Fibroblast of lung (primary cell): ENCODE measurements around the gene SRRM5. TPM values are rescaled to one million over a fixed set of nuclear protein-coding genes. Genes with fewer than 3 reads are reported as not detected.
A peak's percentile ranks its signal among the peaks of the same experiment; 100 is the strongest.
"Not testable (repeated sequence)": the region's sequence is repeated elsewhere in the genome, so short reads cannot be mapped to it uniquely, and the experiment has no call there.

Source experiments
- DNase-seq, 2 donors: peaks; one replicate each; pipeline versions ENCODE4 v3.0.0 to v3.0.0-alpha.2; 2010; ENCODE audit warnings: low read depth in 2 of 2
- H2AFZ ChIP-seq: 2 replicates; pipeline ENCODE4 v1.5.1; 2012; ENCODE audit warnings: low read length, control low read depth, inconsistent platforms
- H3K27ac ChIP-seq: 2 replicates; pipeline ENCODE4 v1.5.1; 2011; ENCODE audit warnings: low read length, control low read depth; ENCODE audit not compliant: insufficient read depth
- H3K27me3 ChIP-seq: 2 replicates; pipeline ENCODE4 v1.5.1; 2011; ENCODE audit warnings: mild to moderate bottlenecking, low read length; ENCODE audit not compliant: control insufficient read depth, insufficient read depth
- H3K36me3 ChIP-seq: 2 replicates; pipeline ENCODE4 v1.5.1; 2011; ENCODE audit warnings: low read length; ENCODE audit not compliant: control insufficient read depth, insufficient read depth
- H3K4me1 ChIP-seq: 2 replicates; pipeline ENCODE4 v1.5.1; 2011; ENCODE audit warnings: low read length; ENCODE audit not compliant: control insufficient read depth, insufficient read depth; ENCODE audit errors: extremely low read depth
- H3K4me2 ChIP-seq: 2 replicates; pipeline ENCODE4 v1.5.1; 2011; ENCODE audit warnings: low read length, control low read depth; ENCODE audit not compliant: insufficient read depth; ENCODE audit errors: extremely low read depth
- H3K4me3 ChIP-seq, 4 experiments: fragments of 200-600 bp in 1 of 4; sonication (generic) in 1 of 4; replicated peaks in 1 of 4; 2 replicates each; pipeline ENCODE4 v1.5.1; 2011 to 2016; ENCODE audit warnings: low read length in 4 of 4, low read depth in 3 of 4, mild to moderate bottlenecking in 3 of 4, control low read depth in 2 of 4, inconsistent platforms in 1 of 4, mixed read lengths in 1 of 4; ENCODE audit not compliant: insufficient read depth in 1 of 4; ENCODE audit errors: control extremely low read depth in 1 of 4
- H3K79me2 ChIP-seq: 2 replicates; pipeline ENCODE4 v1.5.1; 2012; ENCODE audit warnings: mild to moderate bottlenecking, low read length, inconsistent platforms; ENCODE audit not compliant: control insufficient read depth, insufficient read depth
- H3K9ac ChIP-seq: 2 replicates; pipeline ENCODE4 v1.5.1; 2011; ENCODE audit warnings: mild to moderate bottlenecking, low read length, control low read depth; ENCODE audit not compliant: insufficient read depth
- H3K9me3 ChIP-seq: 2 replicates; pipeline ENCODE4 v1.5.1; 2012; ENCODE audit warnings: low read depth, low read length; ENCODE audit not compliant: control insufficient read depth, insufficient read depth
- H4K20me1 ChIP-seq: 2 replicates; pipeline ENCODE4 v1.5.1; 2011; ENCODE audit warnings: low read length; ENCODE audit not compliant: control insufficient read depth, insufficient read depth; ENCODE audit errors: extremely low read depth
- EZH2 ChIP-seq: IDR thresholded peaks from 2 replicates; pipeline ENCODE4 v1.5.1; 2012; ENCODE audit warnings: low read length, control low read depth, mild to moderate bottlenecking; ENCODE audit errors: missing control alignments
- polyA plus RNA-seq, 2 donors: library from polyadenylated mRNA; depleted of rRNA in 1 of 2; stranded (reverse) in 1 of 2; unstranded in 1 of 2; fragments of >200 nt; gene quantifications; 2 replicates each; pipeline ENCODE4 v1.2.1, GENCODE V29; 2011 to 2012; ENCODE audit warnings: missing spikeins in 1 of 2
- total RNA-seq: library from RNA; depleted of rRNA; stranded (reverse); fragments of >200 nt; gene quantifications from 2 replicates; pipeline ENCODE4 v1.2.1, GENCODE V29; 2014
- TF ChIP-seq, protein P1 (sequence below), 2 donors: IDR thresholded peaks in 1 of 2; conservative IDR thresholded peaks in 1 of 2; 1 replicate in 1 of 2; 2 replicates in 1 of 2; pipeline ENCODE4 v1.5.1; 2011 to 2012; ENCODE audit warnings: low read length in 2 of 2, control low read depth in 1 of 2, inconsistent platforms in 1 of 2, low read depth in 1 of 2, mild to moderate bottlenecking in 1 of 2

The SRRM5 gene
- total and polyA plus RNA-seq, 2 donors (not counting 1 experiment from before 2014, with no cell fraction given), result under 0.01 to 0.06 TPM

DNA sequence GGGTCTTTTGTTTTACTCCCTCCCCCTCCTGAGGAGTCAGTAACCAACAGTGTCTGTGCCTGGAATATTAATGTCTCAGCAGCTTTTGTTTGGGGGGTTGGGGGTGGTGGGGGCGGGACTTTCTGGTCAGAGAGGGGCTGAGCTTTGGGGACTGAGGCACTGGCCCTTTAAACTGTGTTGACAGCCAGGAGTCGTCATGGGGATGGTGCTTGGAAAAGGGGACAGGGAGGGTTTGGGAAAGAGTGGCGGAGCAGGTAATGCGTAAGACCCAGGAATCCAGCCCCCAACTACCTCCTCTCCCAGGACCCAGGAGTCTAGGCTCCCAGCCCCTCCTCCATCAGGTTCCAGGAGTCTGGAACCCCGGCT, 22.6 kb downstream of the SRRM5 start:
- H3K4me2 ChIP-seq, result no peak overlapping the region
- H3K79me2 ChIP-seq, result no peaks in the 10 kb centered on the region
- no peaks in the 10 kb centered on the region for H3K9me3 ChIP-seq
- peaks cover 9% of the 10 kb centered on the region for H3K4me1 ChIP-seq
- H3K36me3 ChIP-seq, result no peaks in the 10 kb centered on the region
- H2AFZ ChIP-seq, result no peak overlapping the region
- peaks cover 27% of the 10 kb centered on the region for H3K27me3 ChIP-seq
- no peak for TF ChIP-seq EZH2
- TF ChIP-seq, protein P1, sequence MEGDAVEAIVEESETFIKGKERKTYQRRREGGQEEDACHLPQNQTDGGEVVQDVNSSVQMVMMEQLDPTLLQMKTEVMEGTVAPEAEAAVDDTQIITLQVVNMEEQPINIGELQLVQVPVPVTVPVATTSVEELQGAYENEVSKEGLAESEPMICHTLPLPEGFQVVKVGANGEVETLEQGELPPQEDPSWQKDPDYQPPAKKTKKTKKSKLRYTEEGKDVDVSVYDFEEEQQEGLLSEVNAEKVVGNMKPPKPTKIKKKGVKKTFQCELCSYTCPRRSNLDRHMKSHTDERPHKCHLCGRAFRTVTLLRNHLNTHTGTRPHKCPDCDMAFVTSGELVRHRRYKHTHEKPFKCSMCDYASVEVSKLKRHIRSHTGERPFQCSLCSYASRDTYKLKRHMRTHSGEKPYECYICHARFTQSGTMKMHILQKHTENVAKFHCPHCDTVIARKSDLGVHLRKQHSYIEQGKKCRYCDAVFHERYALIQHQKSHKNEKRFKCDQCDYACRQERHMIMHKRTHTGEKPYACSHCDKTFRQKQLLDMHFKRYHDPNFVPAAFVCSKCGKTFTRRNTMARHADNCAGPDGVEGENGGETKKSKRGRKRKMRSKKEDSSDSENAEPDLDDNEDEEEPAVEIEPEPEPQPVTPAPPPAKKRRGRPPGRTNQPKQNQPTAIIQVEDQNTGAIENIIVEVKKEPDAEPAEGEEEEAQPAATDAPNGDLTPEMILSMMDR (conservative IDR thresholded peaks at IDR 0.05 in 1 of 2, IDR thresholded peaks at IDR 0.05 in 1 of 2; ENCODE audit: low read depth in 1 of 2, low read length in 2 of 2), result no peak
- H3K9ac ChIP-seq, result peak overlapping the region; percentile 16
- H3K4me3 ChIP-seq, result no peak overlapping the region
- H3K27ac ChIP-seq, result no peak overlapping the region
- no peak for DNase-seq
- no peaks in the 10 kb centered on the region for H4K20me1 ChIP-seq

DNA sequence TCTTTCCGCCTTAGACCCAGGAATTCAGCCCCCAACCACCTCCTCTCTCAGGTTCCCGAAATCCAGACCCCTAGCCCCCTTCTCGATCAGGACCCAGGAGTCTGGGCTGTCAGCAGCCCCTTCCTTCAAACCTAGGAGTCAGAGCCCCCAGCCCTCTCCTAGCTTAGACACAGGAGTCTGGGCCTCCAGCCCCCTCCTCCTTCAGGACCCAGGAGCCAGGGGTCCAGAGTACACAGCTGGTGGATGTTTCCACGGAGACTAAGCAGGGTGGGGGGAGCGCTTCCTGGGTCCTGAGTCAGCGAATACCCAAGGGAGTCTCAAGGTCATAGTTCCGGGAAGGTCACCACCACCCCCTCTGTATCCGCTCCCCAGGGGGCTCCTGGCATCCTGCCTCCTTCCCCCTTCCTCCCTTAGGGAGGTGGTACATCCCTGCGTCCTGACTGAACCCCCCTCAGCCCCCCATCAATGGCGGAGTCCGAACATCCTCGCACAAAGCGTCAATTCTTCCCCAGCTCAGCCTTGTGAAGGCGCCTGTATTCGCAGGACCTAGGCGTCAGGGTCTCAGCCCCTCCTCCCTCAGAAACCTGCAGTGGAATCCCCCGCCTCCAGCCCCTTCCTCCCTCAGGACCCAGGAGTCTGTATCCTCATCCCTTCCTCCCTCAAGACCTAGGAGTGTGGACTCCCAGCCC, 23.1 kb downstream of the SRRM5 start:
- Histone ChIP-seq H3K36me3 (no peaks in the 10 kb centered on the region), H3K4me3 (peak overlapping the region in 1 of 4 experiments; percentile 26), H3K79me2 (no peaks in the 10 kb centered on the region), H4K20me1 (no peaks in the 10 kb centered on the region), H3K9ac (peak overlapping the region; percentile 16), H3K4me2 (peak overlapping the region; percentile 25), H2AFZ (peak overlapping the region; percentile 14), H3K27me3 (peaks cover 29% of the 10 kb centered on the region), H3K4me1 (peaks cover 9% of the 10 kb centered on the region), H3K27ac (no peak overlapping the region), H3K9me3 (no peaks in the 10 kb centered on the region)
- no peak for TF ChIP-seq EZH2
- TF ChIP-seq, protein P1 (conservative IDR thresholded peaks at IDR 0.05 in 1 of 2, IDR thresholded peaks at IDR 0.05 in 1 of 2; ENCODE audit: low read depth in 1 of 2, low read length in 2 of 2), result no peak
- peak in 1 of 2 donors; percentile 23 for DNase-seq

DNA sequence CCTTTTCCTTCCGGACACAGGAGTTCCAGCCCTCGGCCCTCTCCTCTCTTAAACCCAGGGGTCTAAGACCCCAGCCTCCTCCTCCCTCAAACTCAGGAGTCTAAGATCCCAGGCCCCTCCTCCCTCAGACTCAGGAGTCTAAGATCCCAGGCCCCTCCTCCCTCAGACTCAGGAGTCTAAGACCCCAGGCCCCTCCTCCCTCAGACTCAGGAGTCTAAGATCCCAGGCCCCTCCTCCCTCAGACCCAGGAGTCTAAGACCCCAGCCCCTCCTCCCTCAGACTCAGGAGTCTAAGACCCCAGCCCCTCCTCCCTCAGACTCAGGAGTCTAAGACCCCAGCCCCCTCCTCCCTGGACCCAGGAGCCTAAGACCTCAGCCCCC, 23.7 kb downstream of the SRRM5 start:
- H3K9me3 ChIP-seq, H3K36me3 ChIP-seq, DNase-seq, H3K79me2 ChIP-seq, H3K4me2 ChIP-seq, H3K27ac ChIP-seq, H3K9ac ChIP-seq, H3K4me3 ChIP-seq, H4K20me1 ChIP-seq: not testable (repeated sequence)
- H3K27me3 ChIP-seq, result peaks cover 33% of the 10 kb centered on the region
- H3K4me1 ChIP-seq, result peaks cover 12% of the 10 kb centered on the region
- H2AFZ ChIP-seq, result peak overlapping the region; percentile 14
